ENCODE measurements around the gene AMPD2.

Gene AMPD2

DNA sequence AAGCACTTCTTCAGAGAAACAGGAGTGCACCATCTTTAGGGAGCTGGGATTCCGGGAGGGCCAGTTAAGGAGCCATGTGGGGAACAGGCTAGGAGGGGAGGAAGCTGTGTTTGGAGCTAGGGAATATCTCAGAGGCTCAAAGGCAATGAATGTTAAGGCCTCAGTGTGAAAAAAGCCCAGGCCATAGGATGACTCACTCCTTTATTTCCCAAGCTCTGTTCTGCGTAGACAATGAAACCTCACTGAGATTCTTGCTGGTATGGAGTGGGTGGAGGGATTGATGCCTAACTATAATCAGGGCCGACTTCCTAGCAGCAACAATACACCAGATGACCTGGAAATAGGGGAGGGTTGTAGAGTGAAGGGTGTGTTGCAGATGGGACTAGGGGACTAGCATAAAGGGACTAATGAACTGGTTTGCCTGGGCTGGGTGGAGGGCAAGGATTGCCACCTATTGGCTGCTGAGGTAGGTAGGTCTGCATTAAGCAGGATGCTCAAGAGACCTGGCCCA lies 2.3 kb upstream of the AMPD2 start:
- no peak for DNase-seq

DNA sequence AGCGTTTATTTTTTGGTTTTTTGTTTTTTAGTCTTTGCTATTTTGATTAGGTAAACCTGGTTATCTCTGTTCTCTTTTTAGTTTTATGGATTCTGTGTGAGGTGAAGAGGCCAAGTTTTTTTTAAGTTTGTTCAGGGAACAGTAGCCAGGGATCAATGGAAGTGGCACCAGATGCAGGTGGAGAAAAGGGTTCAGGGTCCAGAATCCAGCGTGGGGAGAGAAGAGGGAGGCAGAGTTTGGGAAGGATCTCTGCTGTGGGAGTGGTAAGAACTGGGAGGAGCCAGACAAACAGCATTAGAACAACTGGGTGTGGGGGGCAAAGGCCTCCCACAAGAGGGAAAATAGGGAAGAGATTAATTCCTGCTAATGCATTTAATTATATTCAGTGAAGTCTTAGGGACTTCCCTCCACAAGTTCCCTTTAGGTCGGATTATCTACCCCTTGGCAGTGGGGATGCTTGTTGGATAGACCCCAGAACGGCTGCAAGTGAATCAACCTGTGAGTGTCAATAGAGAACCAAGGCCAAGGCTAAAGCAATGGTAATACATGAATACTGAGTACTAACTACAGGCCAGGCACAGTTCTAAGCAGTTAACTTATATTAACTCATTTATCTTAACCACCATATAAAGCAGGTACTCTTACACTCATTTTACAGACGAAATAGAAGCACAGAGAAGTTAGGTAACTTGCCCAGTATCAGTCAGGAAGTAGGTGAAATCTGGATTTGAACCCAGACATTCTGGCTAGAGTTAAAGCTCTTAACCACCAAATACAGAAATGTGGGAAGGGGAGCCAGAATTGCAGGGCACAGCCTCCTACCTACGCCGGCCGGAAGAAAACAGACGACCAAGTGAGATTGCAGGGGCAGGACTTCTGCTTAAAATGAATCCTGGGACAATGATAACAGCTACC lies 719 bp upstream of the AMPD2 start:
- DNase-seq, result peak in 1 of 2 experiments; percentile 19

- peak; percentile 9 to 35 for DNase-seq
Measured at GRCh38 chr1:109620401-109620791, 759 bp downstream of the AMPD2 start.

GRCh38 chr1:109620841-109621286 lies 1.2 kb downstream of the AMPD2 start:
- peak; percentile 84 to 95 for DNase-seq

GRCh38 chr1:109621379-109622136 lies 1.9 kb downstream of the AMPD2 start:
- no peak for DNase-seq

DNA sequence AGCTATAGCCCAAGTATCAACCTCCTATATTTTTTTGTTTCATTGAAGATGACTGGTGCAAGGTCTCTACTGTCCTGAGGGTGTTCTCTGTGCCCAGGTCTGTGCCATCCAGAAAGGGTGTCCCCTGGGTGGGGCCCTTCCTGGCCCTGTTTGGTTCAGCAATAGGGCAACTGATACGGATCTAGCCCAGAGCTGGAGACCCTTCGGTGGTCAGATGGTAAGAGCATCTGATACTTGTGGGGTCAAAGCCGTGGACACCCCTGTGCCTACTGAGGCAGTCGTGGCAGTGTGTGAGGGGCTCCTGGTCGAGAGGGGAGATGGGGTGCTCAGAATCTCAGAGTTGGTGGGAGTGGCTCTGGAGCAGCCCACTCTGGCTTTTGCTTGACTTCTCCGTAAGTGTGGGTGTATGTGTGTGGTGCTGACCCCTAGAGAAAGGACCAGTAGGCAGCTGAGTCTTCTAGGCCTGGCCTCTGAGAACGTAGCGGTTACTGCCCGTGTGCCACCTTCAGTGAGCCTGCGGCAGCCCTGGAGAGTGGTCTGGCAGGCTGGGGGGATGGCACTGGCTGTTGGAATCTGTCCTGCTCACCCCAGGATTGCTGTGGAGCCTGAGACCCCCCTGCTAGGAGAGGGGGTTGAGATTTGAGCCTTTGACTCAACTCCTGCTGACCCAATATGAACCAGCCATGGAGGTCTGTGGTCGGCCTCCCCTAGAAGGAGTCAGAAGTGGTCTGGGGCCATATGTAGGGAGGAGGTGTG lies 2.7 kb downstream of the AMPD2 start:
- no peak for DNase-seq

- DNase-seq, result no peak
Measured at GRCh38 chr1:109622895-109623294, 3.3 kb downstream of the AMPD2 start.

DNA sequence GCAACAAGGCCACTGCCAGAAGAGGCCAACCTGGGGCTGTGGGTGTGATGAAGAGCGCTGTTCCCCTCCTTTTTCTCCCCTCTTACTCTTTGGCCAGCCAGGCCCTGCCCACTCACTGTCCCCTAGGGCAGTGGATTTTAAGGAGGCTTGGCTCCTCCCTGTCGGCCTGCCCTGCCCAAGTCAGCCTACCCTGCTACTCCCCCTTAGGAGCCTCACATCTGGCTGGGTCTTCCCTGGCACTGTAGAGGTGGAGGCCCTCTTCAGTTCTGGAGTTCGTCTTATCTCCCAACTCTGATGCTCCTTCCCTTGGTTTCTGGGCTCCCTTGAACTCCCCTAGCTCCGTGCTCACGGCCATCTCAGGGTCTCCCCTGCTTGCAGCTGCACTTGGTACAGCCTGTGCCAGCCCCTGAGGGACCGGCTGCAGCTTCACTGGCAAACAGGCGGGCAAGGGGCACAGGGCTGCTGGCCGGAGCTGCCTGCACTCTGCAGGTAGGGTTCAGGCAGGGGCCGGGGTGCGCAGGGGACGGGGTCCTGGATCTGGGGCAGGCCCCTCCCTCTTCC lies 4.0 kb downstream of the AMPD2 start:
- no peak for DNase-seq

- no peak for DNase-seq
Measured at GRCh38 chr1:109624201-109625010, 4.8 kb downstream of the AMPD2 start.

DNA sequence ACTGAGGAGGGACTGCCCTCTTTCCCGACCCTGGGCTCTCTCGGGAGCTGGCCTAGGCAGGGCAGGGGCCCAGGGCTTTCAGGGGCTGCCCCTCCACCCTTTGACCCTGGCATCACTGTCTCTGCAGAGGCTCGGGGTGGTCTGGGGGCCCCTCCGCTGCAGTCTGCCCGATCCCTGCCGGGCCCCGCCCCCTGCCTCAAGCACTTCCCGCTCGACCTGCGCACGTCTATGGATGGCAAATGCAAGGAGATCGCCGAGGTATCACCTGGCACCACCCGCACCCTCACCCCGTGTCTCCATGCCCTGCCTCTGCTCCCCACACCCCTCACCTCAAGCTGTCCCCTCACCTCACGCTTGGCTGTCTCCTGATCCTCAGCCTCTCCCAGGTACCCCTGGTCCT lies 5.5 kb downstream of the AMPD2 start:
- no peak for DNase-seq

- no peak for DNase-seq
Measured at GRCh38 chr1:109625601-109626560, 6.2 kb downstream of the AMPD2 start.

- no peak for DNase-seq
Measured at GRCh38 chr1:109626682-109627408, 7.2 kb downstream of the AMPD2 start.

- no peak for DNase-seq
Measured at GRCh38 chr1:109627692-109628399, 8.2 kb downstream of the AMPD2 start.

- DNase-seq, result no peak
Measured at GRCh38 chr1:109628540-109629321, 9.1 kb downstream of the AMPD2 start.

DNA sequence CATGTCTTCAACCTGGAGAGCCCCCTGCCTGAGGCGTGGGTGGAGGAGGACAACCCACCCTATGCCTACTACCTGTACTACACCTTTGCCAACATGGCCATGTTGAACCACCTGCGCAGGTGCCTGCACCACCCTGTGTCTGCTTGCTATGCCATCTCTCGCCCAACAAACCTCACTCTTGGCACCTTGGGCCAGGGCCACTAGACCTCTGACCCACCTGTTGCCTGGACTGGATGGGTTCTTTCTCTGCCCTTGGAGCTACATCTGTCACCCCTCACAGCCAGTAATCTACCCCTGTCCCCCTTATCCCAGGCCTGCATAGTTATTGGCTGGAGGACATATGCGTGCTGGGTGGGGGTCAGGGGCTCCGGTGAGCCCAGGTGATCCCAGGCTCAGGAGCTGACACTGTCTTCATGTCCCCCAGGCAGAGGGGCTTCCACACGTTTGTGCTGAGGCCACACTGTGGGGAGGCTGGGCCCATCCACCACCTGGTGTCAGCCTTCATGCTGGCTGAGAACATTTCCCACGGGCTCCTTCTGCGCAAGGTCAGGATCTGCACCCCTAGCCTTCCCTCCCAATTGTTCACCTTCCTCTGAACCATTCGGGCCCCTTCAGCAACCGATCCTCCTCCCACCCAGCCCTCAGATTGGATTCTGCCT lies 9.9 kb downstream of the AMPD2 start:
- DNase-seq, result no peak

GRCh38 chr1:109630081-109630897 lies 10.7 kb downstream of the AMPD2 start:
- DNase-seq, result no peak

Data from NCI-H446 (cell line).